OCI-LY7 (cell line): ENCODE measurements around the gene NTRK3. TPM values are rescaled to one million over a fixed set of nuclear protein-coding genes. Genes with fewer than 3 reads are reported as not detected.

Source experiments
- BruUV-seq: library from RNA; stranded (reverse); fragments of 400-500 nt; replicated peaks from 2 replicates; lab custom pipeline; 2021; lab: Mats Ljungman, UMichigan
- CTCF ChIA-PET: fragments of 300-600 bp; sonication (Branson Sonifier 250); formaldehyde crosslinking; loops from one replicate; lab custom pipeline; 2022; ENCODE audit warnings: antibody characterized with exemption; ENCODE audit not compliant: unreplicated experiment; lab: Charles Lee
- POLR2A ChIA-PET: fragments of 300-600 bp; sonication (Branson Sonifier 250); formaldehyde crosslinking; loops from one replicate; lab custom pipeline; 2022; ENCODE audit warnings: antibody characterized with exemption; lab: Charles Lee
- DNase-seq: peaks from one replicate; pipeline ENCODE4 v3.0.0-alpha.2; 2015; ENCODE audit warnings: low spot score
- H2AFZ ChIP-seq: fragments of 200-600 bp; sonication (generic), shearing (Covaris generic); 2 replicates; pipeline ENCODE4 v1.6.1; 2014; ENCODE audit warnings: mild to moderate bottlenecking, antibody characterized with exemption, low read length, moderate library complexity
- H3K27ac ChIP-seq: fragments of 200-600 bp; sonication (generic); 2 replicates; pipeline ENCODE4 v1.5.1; 2014; ENCODE audit warnings: mixed run types, low read depth, mild to moderate bottlenecking, moderate library complexity, low read length, inconsistent platforms; ENCODE audit not compliant: poor library complexity, severe bottlenecking
- H3K36me3 ChIP-seq: fragments of 200-600 bp; sonication (generic); 2 replicates; pipeline ENCODE4 v1.6.1; 2014; ENCODE audit warnings: mild to moderate bottlenecking, antibody characterized with exemption, low read length, moderate library complexity, mixed read lengths; ENCODE audit not compliant: insufficient read depth
- H3K4me1 ChIP-seq: fragments of 200-600 bp; sonication (generic); 2 replicates; pipeline ENCODE4 v1.5.1; 2014; ENCODE audit warnings: mild to moderate bottlenecking, low read length; ENCODE audit not compliant: insufficient read depth, poor library complexity, severe bottlenecking
- H3K4me2 ChIP-seq: fragments of 200-600 bp; sonication (generic); 2 replicates; pipeline ENCODE4 v1.6.1; 2014; ENCODE audit warnings: mild to moderate bottlenecking, low read length
- H3K4me3 ChIP-seq: fragments of 200-600 bp; sonication (generic); 2 replicates; pipeline ENCODE4 v1.5.1; 2014; ENCODE audit warnings: mild to moderate bottlenecking, low read depth, low read length; ENCODE audit not compliant: poor library complexity, severe bottlenecking
- H3K79me2 ChIP-seq: fragments of 200-600 bp; sonication (generic); 2 replicates; pipeline ENCODE4 v1.6.1; 2016; ENCODE audit warnings: low read depth, mild to moderate bottlenecking, low read length, moderate library complexity, mixed read lengths; ENCODE audit not compliant: insufficient read depth
- H3K9me2 ChIP-seq: fragments of 200-600 bp; sonication (generic); 2 replicates; pipeline ENCODE4 v1.6.1; 2016; ENCODE audit warnings: mild to moderate bottlenecking, low read length, mixed read lengths; ENCODE audit not compliant: insufficient read depth
- H3K9me3 ChIP-seq: fragments of 200-600 bp; sonication (generic); 2 replicates; pipeline ENCODE4 v1.6.1; 2014; ENCODE audit warnings: mild to moderate bottlenecking, mixed run types, low read length, mixed read lengths
- H4K20me1 ChIP-seq: fragments of 200-600 bp; sonication (generic); 2 replicates; pipeline ENCODE4 v1.6.1; 2014; ENCODE audit warnings: mild to moderate bottlenecking, antibody characterized with exemption, low read length, moderate library complexity, mixed read lengths; ENCODE audit not compliant: insufficient read depth
- EZH2phosphoT487 ChIP-seq: fragments of 200-600 bp; sonication (generic); IDR thresholded peaks from 2 replicates; pipeline ENCODE4 v1.6.1; 2018; ENCODE audit warnings: low read depth, borderline replicate concordance, mild to moderate bottlenecking, mixed run types, antibody characterized with exemption, low read length, moderate library complexity, mixed read lengths
- intact Hi-C: fragments of 100-400 bp; cut with micrococcal nuclease; formaldehyde crosslinking; loops from one replicate; pipeline ENCODE4 v1.10.0; 2022; ENCODE audit not compliant: unreplicated experiment
- total RNA-seq, 2 experiments: library from RNA; depleted of rRNA in 1 of 2; stranded (reverse); fragments of >200 nt in 1 of 2; shearing (Covaris generic) in 1 of 2; gene quantifications; 2 replicates each; pipeline ENCODE4 v1.2.3, GENCODE V29; 2014 to 2022
- TF ChIP-seq, protein P1 (sequence below): fragments of 200-600 bp; sonication (generic); conservative IDR thresholded peaks from 2 replicates; pipeline ENCODE4 v1.5.1; 2014; ENCODE audit warnings: mild to moderate bottlenecking, antibody characterized with exemption, low read length, moderate library complexity, mixed read lengths

The NTRK3 gene
- total RNA-seq, 2 experiments from 2014 or later, result 0.50 to 2.5 TPM

DNA sequence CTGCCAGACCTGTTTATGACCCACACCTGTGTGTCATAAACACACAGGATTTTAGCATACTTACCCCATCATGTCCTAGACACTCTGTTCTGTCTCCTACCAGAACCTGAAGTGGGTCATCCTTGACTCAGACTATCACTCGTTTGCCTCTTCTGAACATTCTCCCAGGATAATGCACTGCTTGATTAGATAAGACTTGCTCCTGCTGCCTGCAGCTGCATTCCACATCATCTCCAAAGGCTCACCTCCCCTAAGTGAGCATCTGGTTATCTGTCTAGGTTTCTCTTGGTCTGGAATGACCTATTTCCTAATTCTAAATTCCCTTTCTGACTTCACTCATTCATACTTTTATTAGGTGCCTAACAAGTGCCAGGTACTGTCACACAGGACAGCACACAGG is 332.1 kb downstream of the NTRK3 start:
- POLR2A ChIA-PET, result no interaction called here
- intact Hi-C loops, result no loop called here

GRCh38 chr15:87919064-87919463 is 337.5 kb downstream of the NTRK3 start:
- DNase-seq, result no peak
- intact Hi-C loops, result no loop called here
- no peaks in the 10 kb centered on the region for H3K4me1 ChIP-seq
- TF ChIP-seq, protein P1, sequence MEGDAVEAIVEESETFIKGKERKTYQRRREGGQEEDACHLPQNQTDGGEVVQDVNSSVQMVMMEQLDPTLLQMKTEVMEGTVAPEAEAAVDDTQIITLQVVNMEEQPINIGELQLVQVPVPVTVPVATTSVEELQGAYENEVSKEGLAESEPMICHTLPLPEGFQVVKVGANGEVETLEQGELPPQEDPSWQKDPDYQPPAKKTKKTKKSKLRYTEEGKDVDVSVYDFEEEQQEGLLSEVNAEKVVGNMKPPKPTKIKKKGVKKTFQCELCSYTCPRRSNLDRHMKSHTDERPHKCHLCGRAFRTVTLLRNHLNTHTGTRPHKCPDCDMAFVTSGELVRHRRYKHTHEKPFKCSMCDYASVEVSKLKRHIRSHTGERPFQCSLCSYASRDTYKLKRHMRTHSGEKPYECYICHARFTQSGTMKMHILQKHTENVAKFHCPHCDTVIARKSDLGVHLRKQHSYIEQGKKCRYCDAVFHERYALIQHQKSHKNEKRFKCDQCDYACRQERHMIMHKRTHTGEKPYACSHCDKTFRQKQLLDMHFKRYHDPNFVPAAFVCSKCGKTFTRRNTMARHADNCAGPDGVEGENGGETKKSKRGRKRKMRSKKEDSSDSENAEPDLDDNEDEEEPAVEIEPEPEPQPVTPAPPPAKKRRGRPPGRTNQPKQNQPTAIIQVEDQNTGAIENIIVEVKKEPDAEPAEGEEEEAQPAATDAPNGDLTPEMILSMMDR, result no peak
- no peak for TF ChIP-seq EZH2phosphoT487
- ChIA-PET POLR2A (no interaction called here), CTCF (no interaction called here)
- BruUV-seq, result no TSS peak
- H3K36me3 ChIP-seq, result no peaks in the 10 kb centered on the region
- no peak overlapping the region for H2AFZ ChIP-seq
- H3K9me2 ChIP-seq, result no peaks in the 10 kb centered on the region
- H3K9me3 ChIP-seq, result no peaks in the 10 kb centered on the region
- no peak overlapping the region for H3K27ac ChIP-seq
- H3K79me2 ChIP-seq, result no peaks in the 10 kb centered on the region
- no peak overlapping the region for H3K4me3 ChIP-seq
- H4K20me1 ChIP-seq, result no peaks in the 10 kb centered on the region
- no peak overlapping the region for H3K4me2 ChIP-seq

More for the DNA sequence above, 332.1 kb downstream of the NTRK3 start:
- H3K27ac ChIP-seq, result no peak overlapping the region
- BruUV-seq, result no TSS peak
- H3K9me2 ChIP-seq, result no peaks in the 10 kb centered on the region
- CTCF ChIA-PET, result no interaction called here
- H2AFZ ChIP-seq, result no peak overlapping the region
- H3K4me2 ChIP-seq, result no peak overlapping the region
- no peaks in the 10 kb centered on the region for H3K36me3 ChIP-seq
- DNase-seq, result no peak
- H3K4me1 ChIP-seq, result no peaks in the 10 kb centered on the region
- H3K9me3 ChIP-seq, result no peaks in the 10 kb centered on the region
- TF ChIP-seq, protein P1, result no peak
- no peak for TF ChIP-seq EZH2phosphoT487
- no peak overlapping the region for H3K4me3 ChIP-seq
- H4K20me1 ChIP-seq, result no peaks in the 10 kb centered on the region
- no peaks in the 10 kb centered on the region for H3K79me2 ChIP-seq

DNA sequence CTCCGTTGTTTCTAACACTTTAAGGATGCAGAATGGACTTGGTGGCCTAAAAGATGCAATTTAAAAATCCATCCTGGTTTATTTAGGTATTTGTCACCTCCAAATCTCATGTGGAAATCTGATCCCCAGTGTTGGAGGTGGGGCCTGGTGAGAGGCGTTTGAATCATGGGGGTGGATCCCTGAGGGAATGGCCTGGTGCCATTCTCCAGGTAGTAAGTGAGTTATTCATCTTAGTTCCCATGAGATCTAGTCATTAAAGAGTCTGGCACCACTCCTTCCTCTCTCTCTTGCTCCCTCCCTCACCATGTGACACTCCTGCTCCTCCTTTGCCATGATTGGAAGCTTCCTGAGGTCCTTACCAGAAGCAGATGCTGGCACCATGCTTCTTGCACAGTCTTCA is 339.1 kb downstream of the NTRK3 start:
- intact Hi-C loops, result no loop called here
- no peak for DNase-seq
- Histone ChIP-seq H3K4me3 (no peak overlapping the region), H3K4me1 (no peaks in the 10 kb centered on the region), H3K4me2 (no peak overlapping the region), H3K9me2 (no peaks in the 10 kb centered on the region), H4K20me1 (no peaks in the 10 kb centered on the region), H3K79me2 (no peaks in the 10 kb centered on the region), H2AFZ (no peak overlapping the region), H3K27ac (no peak overlapping the region), H3K36me3 (no peaks in the 10 kb centered on the region), H3K9me3 (no peaks in the 10 kb centered on the region)
- POLR2A ChIA-PET, result no interaction called here
- CTCF ChIA-PET, result no interaction called here
- TF ChIP-seq, protein P1, result no peak
- no peak for TF ChIP-seq EZH2phosphoT487
- no TSS peak for BruUV-seq
